GM21526 (cell line): ENCODE measurements around the gene PSENEN.
"Not testable (repeated sequence)": the region's sequence is repeated elsewhere in the genome, so short reads cannot be mapped to it uniquely, and the experiment has no call there.

Source experiments
- ATAC-seq: cut with Tn5 transposase; IDR thresholded peaks from one replicate; pipeline ENCODE4 v1.9.1; 2021; ENCODE audit warnings: moderate library complexity; ENCODE audit not compliant: unreplicated experiment, low FRiP score

The PSENEN gene

DNA sequence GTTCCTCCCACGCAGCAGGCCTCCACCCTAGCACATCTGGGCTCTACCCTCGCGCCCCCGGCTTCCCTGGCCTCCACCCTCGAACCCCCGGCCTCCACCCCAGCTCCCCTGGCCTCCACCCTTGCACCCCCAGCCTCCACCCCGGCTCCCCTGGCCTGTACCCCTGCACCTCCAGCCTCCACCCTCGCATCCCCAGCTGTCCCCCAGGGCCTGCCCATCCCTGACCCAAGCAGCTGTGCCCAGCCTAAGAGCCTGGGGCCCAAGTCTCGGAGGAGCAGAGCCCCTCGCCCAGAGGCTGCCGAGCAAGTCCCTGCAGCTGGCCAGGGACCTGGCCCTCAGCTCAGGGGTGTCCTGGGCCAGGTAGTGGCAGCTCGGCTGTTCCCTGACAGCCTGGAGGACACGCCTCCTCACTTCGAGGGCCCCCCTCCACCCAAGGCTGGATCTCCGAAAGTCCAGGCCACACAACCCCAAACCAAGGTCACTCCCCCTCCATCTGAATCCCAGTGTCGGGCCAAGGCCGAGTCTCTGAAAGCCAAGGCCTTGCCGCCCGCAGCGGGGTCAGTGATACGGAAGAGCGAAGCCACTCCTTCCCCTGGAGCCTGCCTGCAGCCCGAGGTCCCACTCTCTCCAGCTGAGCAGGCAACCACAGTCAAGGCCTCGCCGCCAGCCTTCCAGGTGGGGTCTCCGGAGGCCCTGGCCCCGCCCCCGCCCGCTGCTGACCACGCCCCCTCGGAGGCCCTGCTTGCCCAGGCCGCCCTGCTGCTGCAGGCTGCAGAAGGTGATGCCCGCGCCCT is 22.0 kb downstream of the PSENEN start:
- ATAC-seq, result no peak

DNA sequence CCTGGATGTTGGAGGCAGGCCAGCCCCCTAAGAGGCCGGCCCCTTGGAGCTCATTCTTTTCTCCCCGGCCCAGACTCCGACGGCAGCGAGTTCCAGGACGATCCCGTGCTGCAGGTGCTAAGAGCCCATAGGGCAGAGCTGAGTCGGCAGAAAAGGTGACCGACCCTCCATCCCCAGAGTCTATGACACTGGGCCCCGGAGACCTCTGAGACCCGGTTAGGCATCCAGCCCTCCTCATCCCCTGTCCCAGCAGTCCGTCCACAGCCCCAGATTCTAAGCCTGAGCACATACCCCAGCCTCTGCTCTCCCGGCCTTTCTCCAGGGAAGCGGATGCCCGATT is 22.6 kb downstream of the PSENEN start:
- no peak for ATAC-seq

DNA sequence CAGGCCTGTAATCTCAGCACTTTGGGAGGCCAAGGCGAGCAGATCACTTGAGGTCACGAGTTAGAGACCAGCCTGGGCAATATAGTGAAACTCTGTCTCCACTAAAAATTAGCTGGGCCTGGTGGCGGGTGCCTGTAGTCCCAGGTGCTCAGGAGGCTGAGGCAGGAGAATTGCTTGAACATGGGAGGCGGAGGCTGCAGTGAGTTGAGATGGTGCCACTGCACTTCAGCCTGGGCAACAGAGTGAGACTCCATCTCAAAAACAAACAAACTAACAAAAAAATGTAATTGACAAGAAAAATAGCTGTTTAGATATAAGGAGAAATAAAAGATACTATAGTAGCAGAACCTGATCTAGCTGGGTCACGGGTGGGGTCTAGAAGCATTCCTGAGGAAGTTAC is 26.9 kb downstream of the PSENEN start:
- not testable (repeated sequence) for ATAC-seq

DNA sequence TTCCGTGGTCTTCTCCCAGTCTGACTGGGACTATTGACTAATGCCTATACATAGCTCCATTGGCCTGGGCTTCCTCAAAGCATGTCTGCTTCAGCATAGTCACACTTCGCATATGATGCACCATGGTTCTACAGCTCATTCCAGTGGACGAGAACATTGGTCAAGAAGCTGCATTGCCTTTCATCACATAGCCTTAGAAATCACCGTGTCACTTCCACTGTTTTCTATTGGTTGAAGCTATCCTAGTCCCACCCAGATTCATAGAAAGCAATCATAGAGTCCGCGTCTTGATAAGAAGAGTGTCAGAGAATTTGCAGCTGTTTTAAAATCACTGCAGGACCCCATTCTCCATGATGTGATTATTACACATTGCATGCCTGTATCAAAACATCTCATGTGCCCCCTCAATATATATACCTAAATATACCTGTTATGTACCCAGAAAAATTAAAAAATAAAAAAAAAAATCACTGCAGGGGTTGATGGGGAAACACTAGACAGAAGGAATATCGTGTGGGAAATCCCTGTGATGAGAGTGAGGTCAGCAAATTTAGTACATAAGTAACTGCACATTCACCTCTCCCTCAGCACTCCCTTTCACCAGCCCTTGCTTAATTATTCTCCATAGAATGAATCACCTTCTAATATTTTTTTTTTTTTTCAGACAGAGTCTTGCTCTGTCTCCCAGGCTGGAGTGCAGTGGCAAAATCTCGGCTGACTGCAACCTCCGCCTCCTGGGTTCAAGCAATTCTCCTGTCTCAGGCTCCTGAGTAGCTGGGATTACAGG is 27.8 kb downstream of the PSENEN start:
- no peak for ATAC-seq

DNA sequence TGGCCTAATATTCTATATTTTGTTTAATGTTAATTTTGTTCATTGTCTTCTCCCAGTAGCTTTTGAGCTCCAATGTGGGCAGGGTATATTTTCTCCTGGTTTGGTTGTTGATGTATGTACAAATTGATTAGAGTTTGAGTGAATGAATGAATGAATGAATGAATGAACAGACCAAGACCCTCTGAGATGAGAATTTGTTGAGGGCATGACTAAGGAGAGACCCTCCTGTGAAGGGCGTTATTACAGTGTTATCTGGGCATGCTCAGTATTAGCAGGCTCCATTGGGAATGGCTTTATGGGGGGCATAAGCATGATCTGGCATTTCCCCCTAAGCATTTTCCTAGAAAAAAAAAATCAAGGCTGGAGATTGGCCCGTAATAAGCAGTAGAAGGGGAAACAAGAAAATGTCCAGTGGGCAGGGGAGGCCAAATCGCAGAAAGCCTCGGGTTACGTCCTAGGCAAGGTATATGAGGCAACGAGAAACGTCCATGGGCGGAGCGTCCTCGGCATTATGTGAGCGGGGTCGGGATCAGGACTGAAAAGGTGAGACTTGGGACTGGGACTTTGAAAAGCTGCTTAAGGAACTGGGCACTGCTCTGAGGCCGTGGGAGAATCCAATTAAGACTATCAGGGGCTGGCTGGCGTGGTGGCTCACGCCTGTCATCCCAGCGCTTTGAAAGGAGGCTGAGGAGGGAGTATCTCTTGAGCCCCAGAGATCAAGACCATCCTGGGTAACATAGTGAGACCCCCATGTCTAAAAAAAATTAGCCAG is 29.0 kb downstream of the PSENEN start:
- no peak for ATAC-seq

- ATAC-seq, result no peak
Observed at GRCh38 chr19:35775046-35775297, 29.5 kb downstream of the PSENEN start.

- ATAC-seq, result peak; percentile 85
Observed at GRCh38 chr19:35775298-35776101, 30.0 kb downstream of the PSENEN start, which contains the start of gene ARHGAP33. Gene ARHGAP33 (plus strand): TSS chr19:35775564. CDS start chr19:35775659, 95 bp downstream.

DNA sequence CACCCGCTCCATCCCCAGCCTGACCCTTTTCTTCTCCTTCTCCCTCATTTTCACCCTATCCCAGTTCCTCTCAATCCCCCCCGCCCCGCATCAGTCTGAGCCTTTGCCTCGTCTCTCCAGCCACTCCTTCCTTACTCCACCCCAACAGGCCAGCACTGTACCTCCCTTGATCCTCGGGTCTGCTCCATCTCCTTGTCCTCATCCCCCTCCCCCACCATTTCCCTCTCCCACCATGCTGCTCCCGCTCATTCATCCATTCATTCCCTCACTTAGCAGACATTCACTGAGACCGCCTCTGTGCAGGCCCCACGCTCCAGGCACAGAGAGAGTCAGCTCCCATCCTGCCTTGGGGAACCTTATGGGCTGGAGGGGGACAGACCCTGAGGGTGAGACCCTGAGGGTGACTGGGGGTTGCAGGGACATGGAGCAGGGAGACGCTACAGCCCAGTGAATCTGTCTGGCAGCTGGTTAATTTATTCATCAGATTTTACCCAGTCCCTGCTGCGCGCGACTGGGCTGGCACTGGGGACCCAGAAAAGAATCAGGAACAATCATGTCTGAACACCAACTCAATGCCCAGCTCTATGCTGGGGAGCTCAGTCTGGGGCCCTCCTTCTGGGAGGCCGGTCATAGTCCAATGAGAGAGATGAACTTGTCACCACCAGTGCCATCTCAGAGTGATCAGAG is 30.8 kb downstream of the PSENEN start:
- ATAC-seq, result no peak

DNA sequence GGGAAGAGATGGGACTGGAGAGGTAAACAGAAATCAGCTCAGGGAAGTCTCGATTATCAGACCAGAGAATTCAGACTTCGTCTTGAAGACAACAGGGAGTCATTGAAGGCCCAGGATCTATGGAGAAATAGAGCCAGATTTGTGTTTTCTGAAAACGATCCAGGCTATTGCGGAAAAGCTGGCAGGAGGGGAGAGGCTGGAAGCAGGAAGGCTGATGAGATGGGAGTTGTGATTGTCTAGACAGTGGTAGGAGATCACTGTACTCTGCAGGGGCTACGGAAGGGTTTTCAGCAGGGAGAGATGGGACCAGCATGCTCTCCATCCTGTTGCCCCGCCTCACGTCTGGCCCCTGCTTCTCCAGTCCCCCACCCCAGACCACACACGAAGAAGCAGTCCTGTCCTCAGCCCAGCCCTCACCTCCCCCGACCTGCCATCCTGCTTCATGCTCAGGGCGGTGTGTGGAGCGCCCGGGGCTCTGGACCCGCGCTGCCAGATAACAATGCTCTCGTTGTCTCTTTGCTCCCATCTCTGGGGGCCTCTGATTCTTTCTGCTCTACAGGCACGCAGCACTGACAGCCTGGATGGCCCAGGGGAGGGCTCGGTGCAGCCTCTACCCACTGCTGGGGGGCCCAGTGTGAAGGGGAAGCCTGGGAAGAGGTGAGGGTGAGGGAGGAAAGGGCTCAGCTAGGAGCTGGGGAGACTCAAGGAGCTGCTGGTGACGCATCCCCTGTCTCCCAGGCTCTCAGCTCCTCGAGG is 31.8 kb downstream of the PSENEN start:
- no peak for ATAC-seq

DNA sequence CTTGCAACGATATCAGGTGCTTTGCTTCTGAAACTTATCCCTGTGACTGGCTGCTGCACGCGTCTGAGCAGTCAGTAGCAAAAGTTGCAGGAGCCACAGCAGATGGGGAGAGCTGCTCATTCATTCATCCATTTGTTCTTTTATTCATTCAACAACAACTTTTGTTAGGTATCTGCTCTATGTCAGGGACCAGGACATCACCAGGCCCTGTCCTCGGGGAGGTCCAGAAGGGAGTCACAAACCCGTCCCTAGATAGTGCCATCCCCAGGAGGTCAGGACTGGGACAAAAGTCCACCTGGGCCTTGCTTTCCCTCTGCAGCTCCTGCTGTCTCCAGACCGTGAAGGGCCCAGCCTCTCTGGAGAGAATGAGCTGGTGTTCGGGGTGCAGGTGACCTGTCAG is 32.5 kb downstream of the PSENEN start:
- no peak for ATAC-seq

GRCh38 chr19:35779033-35779432 is 33.6 kb downstream of the PSENEN start:
- no peak for ATAC-seq

DNA sequence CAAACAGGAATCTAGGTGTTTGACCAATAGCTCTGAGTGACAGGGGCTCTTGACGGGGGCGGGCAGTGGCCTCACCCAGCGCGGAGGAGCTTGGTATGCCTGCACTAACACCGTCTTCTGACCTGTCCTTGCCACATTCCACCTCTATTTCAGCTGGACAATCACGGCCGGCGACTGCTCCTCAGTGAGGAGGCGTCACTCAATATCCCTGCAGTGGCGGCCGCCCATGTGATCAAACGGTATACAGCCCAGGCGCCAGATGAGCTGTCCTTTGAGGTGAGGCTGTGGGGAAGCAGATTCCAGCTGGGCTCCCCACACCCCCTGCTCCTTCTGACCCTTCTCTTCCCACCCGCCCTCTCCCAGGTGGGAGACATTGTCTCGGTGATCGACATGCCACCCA is 34.6 kb downstream of the PSENEN start:
- ATAC-seq, result no peak

- no peak for ATAC-seq
Observed at GRCh38 chr19:35780717-35781116, 35.3 kb downstream of the PSENEN start.

- no peak for ATAC-seq
Observed at GRCh38 chr19:35781650-35782049, 36.2 kb downstream of the PSENEN start.

GRCh38 chr19:35782589-35782988 is 37.1 kb downstream of the PSENEN start:
- no peak for ATAC-seq

GRCh38 chr19:35783469-35784434 is 38.3 kb downstream of the PSENEN start:
- no peak for ATAC-seq

DNA sequence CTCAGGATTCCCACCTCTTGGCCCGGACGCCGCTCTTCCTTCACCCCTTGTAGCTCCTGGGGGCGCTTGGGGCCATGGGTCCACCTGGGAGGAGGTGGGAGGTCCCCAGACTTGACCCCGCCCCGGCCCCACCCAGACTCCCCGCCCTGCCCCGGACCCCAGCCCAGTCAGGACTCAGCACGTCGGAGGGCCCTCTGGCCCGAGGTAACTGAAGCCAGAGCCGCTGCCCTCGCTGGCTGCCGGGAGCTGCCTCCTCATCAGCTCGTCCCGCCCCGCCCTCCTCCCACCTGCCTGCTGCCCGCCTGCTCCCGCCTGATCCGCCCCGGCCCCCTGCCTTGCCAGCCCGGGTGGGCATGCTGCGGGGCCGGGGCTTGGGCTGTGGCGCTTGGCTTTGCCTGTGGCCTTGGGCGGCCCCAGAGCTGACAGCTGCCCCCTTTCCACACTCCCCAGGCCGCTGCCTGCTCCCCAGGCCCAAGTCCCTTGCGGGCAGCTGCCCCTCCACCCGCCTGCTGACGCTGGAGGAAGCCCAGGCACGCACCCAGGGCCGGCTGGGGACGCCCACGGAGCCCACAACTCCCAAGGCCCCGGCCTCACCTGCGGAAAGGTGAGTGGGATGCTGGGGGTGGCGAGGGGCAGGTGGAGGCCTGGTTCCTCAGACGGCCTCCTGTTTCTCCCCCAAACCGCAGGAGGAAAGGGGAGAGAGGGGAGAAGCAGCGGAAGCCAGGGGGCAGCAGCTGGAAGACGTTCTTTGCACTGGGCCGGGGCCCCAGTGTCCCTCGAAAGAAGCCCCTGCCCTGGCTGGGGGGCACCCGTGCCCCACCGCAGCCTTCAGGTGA is 39.3 kb downstream of the PSENEN start:
- no peak for ATAC-seq

DNA sequence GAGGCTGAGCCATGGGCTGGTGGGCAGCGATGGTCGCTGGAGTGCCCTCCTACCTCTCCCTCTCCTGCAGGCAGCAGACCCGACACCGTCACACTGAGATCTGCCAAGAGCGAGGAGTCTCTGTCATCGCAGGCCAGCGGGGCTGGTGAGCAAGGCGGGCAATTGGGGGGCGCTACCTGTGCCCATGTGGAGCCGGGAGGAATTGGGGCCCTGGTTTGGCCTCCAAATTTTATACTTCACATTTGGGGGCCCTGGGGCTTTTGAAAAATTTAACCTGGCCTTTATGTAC is 39.8 kb downstream of the PSENEN start:
- no peak for ATAC-seq
